H1 (cell line): ENCODE measurements around the gene MXD4.

ENCODE experiments used
- ASH2L ChIP-seq: fragments of 200-600, 300-600 bp; sonication (generic); IDR thresholded peaks from one replicate; pipeline ENCODE4 v1.7.1; 2017; ENCODE audit warnings: low read length
- ATF2 ChIP-seq: IDR thresholded peaks from 2 replicates; pipeline ENCODE4 v1.6.1; 2012; ENCODE audit warnings: low read length, inconsistent platforms
- CTCF ChIP-seq, 3 experiments: IDR thresholded peaks; 1 replicate in 2 of 3; 2 replicates in 1 of 3; pipeline versions ENCODE4 v1.5.1 to v1.6.1; 2011; ENCODE audit warnings: low read length in 3 of 3, mild to moderate bottlenecking in 3 of 3, inconsistent platforms in 2 of 3, low read depth in 1 of 3, moderate library complexity in 1 of 3; ENCODE audit not compliant: insufficient read depth in 1 of 3; ENCODE audit errors: control extremely low read depth in 1 of 3
- EZH2 ChIP-seq: fragments of 200-600 bp; sonication (generic); IDR thresholded peaks from 2 replicates; pipeline ENCODE4 v1.7.1; 2012; ENCODE audit warnings: low read depth, mild to moderate bottlenecking, moderate library complexity, low read length, inconsistent platforms; ENCODE audit not compliant: severe bottlenecking
- GABPA ChIP-seq: IDR thresholded peaks from 2 replicates; pipeline ENCODE4 v1.6.1; 2011; ENCODE audit warnings: mild to moderate bottlenecking, low read length, moderate library complexity, borderline replicate concordance; ENCODE audit not compliant: insufficient read depth
- HDAC6 ChIP-seq: IDR thresholded peaks from one replicate; pipeline ENCODE4 v1.7.1; 2012; ENCODE audit warnings: low read depth, mild to moderate bottlenecking, inconsistent platforms, low read length, moderate library complexity
- POLR2A ChIP-seq, 2 experiments: IDR thresholded peaks; 1 replicate in 1 of 2; 2 replicates in 1 of 2; pipeline ENCODE4 v1.6.1; 2011; ENCODE audit warnings: low read depth in 2 of 2, low read length in 2 of 2, mild to moderate bottlenecking in 2 of 2; ENCODE audit errors: control extremely low read depth in 1 of 2
- SIN3A ChIP-seq, 2 experiments: IDR thresholded peaks in 1 of 2; conservative IDR thresholded peaks in 1 of 2; 2 replicates each; pipeline ENCODE4 v1.6.1; 2011 to 2012; ENCODE audit warnings: low read length in 2 of 2, improper control_type of control experiment in 1 of 2, low read depth in 1 of 2, mild to moderate bottlenecking in 1 of 2
- TAF1 ChIP-seq: IDR thresholded peaks from 2 replicates; pipeline ENCODE4 v1.6.1; 2011; ENCODE audit warnings: mild to moderate bottlenecking, low read depth, low read length
- ZNF274 ChIP-seq: IDR thresholded peaks from 2 replicates; pipeline ENCODE4 v1.7.0; 2012; ENCODE audit warnings: low read length, borderline replicate concordance; ENCODE audit errors: extremely low read depth

- TF ChIP-seq CTCF (IDR thresholded peaks at IDR 0.05; ENCODE audit: control extremely low read depth in 1 of 3, insufficient read depth in 1 of 3, low read depth in 1 of 3, low read length in 3 of 3) (no peak), GABPA (no peak), EZH2 (no peak), SIN3A (conservative IDR thresholded peaks at IDR 0.05 in 1 of 2, IDR thresholded peaks at IDR 0.05 in 1 of 2; ENCODE audit: low read depth in 1 of 2, low read length in 2 of 2) (no peak), POLR2A (IDR thresholded peaks at IDR 0.05; ENCODE audit: control extremely low read depth in 1 of 2, low read depth in 2 of 2, low read length in 2 of 2) (no peak), TAF1 (no peak), ZNF274 (no peak), HDAC6 (no peak), ASH2L (no peak), ATF2 (no peak)
Observed at GRCh38 chr4:2305766-2306501, 44.0 kb upstream of the MXD4 start.
